ENCODE measurements around the gene NHS.

Gene NHS

DNA sequence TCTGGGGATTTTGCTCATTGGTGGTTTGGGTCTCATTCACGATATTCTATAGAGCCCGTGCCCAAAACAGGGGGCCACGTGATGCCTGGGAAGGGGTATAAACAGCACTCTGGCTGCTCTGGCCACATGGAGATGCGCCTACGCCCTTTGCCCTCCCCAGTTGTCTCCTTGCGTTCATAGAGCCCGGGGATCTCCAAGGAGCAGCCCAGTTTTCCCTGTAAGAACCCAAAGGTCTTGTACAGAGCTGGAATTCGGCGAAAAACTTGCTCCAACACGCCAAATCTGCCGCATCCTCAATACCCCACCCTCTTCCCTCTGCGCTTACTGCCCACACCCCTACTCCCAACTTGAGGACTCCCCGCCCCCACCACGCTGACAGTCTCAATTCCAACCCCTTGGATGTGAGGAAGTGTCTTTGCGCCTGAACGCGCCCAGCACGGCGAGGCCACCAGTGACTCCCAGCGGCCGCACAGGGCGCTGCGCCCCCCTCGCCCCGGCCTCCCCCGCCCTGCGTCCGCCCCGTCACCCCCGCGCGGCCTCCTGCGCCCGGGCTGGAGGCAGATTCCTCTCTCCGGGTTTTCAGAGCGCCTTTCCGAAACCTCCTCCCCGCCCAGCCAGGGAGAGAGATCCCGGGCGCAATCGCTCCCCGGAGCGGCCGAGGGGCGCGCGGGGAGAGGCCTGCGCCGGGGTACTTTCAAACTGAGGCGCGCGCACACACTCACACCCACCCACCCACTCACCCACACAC, at the start of gene NHS:
TSS of gene NHS (plus strand) at position 582 of the 748 bp plus-strand sequence. CDS start 558 bp downstream, outside the sequence.
- no peak for DNase-seq (ENCODE audit: low read depth)

DNA sequence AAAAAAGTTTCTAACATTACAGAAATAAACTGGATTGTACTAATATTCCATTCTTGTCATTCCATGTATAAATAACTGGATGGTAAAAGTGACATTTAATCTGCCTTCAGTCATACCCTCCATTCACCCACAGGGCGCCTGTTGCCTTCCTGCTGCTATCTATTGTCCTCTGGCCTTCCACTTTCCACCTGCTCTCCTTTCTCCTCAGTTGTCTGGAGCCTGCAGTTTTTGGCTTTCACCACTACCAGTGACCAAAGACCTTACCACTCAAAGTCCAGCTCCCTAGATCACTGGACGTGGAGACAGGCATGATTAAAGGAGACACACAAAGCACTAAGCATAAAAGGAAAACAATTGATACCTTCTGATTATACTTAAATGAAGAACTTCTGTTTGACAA, 46.2 kb upstream of the NHS start:
- DNase-seq (ENCODE audit: low read depth), result no peak

DNA sequence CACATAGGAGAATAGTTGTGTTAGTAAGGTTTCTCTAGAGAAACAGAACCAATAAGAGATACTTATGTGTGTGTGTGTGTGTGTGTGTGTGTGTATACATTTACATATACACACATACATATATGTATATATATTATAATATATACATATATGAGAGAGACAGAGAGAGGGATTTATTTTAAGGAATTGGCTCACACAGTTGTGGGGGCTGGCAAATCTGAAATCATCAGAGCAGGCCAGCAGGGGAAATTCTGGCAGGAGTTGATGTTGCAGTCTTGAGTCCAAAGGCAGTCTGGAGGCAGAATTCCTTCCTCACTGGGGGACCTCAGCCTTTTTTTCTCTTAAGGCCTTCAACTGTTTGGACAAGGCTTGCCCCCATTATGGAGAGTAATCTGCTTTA, 38.6 kb upstream of the NHS start:
- no peak for DNase-seq (ENCODE audit: low read depth)

DNA sequence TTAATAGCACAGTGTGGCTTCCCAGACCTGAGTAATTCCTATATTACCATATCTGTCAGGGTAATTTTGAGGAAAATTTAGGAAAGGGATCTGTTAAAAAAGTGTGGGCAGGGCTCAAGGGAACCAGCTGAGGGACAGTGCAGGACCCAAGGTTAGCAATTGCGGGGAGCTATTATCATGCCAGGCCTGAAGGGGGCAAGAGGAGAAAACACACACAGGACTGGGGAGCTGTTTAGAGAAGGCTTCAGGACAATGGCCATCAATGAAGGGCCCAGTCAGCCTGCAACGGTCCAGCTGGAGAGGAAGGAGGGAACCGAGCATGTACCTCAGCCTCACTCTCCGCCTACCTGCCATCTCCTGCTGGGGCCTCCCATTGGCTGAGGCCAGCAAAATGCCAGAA, 19.0 kb upstream of the NHS start:
- no peak for DNase-seq (ENCODE audit: low read depth)

DNA sequence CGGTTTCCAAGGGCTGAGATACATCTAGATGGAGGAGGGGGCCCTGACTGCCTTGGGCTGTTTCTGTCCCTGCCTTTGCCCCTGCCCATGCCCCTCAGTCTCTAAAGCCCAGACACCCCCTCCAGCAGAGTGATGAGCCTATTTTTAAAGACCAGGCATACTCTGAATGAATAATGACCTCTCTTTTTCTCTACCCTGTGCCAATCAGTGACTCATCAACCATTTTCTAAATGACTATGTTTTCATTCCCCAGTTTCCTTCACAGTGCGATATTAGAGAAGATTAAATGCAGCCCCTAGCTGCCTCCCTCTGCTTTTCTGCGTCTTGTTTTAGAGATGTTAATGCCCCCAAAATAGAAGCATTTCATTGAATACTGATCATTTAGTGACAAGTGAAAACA, 15.5 kb upstream of the NHS start:
- no peak for DNase-seq (ENCODE audit: low read depth)

DNA sequence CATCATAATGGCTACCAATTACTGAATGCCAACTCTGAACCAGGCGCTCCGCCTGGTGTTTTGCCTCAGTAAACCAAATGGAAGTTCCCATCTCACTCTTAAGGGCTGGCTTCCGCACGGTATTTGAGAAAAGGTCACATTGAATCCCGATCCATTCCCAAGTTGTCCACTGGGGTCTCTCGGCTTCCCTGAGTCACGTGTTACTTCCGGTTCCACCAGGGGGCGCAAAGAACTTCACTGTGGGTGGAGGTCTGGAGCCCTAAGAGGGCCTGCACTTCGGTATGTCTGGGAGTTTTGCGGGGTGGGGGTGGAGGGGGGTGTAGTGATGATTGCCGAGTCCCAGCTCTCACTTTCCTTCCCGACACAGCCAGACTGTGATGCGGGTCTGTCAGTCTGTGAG, 13.4 kb upstream of the NHS start:
- no peak for DNase-seq (ENCODE audit: low read depth)

DNA sequence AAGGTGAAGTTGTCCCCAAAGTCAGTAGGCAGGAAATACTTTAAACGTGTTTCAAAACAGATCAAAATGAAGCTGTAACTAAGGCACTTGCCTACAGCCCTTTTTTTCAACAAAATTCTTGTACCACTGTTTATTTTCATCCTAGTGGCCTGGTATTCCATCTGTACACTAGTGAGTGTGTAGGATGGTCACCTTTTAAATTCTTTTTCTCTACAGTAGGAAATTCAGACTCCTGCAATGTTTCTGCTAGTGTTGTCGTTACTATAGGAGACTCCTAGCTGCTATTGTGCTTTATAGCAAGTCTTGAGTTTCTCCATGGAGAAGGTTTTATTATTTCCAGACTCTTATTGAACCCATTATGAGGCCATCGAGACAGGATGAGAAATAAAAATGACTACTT, 7.0 kb upstream of the NHS start:
- no peak for DNase-seq (ENCODE audit: low read depth)

DNA sequence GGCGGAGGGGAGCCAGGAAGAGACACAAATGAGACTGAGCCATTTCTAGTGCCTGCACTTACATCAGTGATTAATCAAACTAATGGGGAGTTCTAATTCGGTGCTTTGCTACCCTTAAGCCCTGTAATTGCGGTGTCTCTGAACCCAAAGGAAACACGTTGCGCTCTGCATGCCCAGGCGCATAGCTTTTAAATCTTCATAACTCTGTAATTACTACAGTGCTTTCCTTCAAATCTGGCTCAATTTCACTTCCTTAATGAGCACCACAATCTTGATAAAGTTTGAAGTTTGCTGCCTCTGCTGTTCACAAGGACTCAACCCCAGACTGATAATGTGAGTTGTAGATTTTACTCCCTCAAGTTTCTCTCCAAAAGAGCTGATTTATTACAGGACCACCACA, 5.7 kb upstream of the NHS start:
- no peak for DNase-seq (ENCODE audit: low read depth)

DNA sequence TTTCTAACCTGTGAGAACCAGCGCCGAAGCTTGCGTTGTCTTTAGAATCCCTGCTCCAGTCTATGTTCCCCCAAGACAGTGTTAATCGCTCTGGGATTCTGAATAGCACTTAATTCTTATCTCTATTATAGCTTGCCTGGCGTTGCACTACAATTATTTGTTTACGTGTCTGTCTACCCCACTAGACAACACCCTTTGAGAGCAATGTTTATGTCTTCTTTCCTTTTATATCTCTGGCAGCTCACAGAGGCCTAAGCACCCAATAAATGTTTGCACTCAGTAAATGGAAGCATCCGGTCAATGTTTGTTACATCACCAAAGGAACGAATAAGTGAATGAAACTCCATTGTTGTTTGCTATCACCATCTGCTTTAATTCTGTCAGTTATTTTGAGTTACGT, 4.8 kb upstream of the NHS start:
- no peak for DNase-seq (ENCODE audit: low read depth)

DNA sequence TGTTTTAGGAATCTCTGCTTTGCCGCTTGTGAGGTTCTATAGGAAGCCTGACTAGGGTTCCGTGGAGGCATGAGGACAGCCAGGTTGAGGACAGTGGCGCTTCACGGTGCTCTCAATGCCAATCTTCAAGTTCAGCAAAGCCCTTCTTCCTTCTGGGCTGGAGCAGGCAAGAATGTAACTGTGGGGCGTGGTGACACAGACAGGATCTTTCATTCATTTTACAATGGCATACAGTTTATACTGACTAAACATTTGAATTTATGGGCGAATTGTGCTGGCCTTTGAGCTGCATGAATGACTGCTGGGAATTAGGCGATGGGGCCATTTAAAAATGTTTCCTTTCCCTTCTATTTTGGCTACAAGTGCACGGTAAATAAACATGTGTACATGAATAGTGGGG, 2.9 kb upstream of the NHS start:
- DNase-seq (ENCODE audit: low read depth), result no peak

DNA sequence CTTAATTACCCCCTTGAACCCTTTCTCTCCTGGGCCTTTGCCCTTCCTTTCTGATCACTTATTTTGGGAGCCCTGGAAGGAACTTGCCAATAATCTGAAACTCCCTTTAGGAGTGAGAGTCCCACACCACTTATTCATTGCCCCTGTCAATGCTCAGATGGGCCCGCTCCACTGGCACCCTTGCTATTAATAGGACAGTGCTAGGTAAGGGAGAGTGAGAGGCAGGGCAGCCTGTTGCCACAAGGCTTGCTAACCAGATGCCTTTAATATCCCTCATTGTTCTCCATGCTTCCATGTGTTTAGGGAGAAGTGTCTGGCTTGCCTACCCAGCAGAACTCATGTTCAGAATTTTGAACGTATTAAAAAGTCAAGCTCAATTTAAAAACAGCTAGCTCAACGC, 1.7 kb upstream of the NHS start:
- no peak for DNase-seq (ENCODE audit: low read depth)

DNA sequence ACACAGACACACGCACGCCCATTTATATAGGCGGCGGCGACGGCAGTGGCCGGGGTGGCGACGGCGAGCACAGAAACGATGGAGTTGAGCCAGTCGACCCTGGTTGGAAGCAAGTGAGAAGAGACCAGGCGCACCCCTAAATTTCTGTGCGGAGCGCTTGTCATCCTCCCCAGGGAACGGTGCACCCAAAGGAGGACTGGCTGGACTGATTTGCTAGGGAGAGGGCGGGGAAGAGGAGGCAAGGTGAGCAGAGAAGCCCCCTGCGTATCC, 302 bp downstream of the NHS start:
- DNase-seq (ENCODE audit: low read depth), result no peak

DNA sequence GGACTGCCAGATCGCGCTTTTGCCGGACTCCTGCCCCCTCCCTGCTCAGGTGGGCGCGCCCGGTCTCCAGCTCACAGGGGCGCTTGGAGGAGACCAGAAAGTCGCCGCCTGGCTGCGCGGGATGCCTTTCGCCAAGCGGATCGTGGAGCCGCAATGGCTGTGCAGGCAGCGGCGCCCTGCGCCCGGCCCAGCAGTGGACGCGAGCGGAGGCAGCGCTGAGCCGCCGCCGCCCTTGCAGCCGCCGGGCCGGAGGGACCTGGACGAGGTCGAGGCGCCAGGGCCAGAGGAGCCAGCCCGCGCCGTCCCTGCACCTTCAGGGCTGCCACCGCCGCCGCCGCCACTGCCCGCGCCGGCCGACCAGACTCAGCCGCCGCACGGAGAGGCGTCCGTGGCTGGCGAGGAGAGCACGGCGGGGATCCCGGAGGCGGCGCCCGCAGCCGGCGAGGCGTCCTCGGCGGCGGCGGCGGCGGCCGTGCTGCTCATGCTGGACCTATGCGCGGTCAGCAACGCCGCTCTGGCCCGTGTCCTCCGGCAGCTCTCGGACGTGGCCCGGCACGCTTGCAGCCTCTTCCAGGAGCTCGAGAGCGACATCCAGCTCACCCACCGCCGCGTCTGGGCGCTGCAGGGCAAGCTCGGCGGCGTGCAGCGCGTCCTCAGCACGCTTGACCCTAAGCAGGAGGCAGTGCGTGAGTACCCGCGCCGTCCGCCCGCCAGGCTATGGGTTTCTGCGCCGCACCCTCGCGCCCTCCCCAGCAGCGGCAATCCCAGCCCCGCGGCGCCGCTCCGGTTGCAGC, 834 bp downstream of the NHS start:
- DNase-seq (ENCODE audit: low read depth), result no peak

DNA sequence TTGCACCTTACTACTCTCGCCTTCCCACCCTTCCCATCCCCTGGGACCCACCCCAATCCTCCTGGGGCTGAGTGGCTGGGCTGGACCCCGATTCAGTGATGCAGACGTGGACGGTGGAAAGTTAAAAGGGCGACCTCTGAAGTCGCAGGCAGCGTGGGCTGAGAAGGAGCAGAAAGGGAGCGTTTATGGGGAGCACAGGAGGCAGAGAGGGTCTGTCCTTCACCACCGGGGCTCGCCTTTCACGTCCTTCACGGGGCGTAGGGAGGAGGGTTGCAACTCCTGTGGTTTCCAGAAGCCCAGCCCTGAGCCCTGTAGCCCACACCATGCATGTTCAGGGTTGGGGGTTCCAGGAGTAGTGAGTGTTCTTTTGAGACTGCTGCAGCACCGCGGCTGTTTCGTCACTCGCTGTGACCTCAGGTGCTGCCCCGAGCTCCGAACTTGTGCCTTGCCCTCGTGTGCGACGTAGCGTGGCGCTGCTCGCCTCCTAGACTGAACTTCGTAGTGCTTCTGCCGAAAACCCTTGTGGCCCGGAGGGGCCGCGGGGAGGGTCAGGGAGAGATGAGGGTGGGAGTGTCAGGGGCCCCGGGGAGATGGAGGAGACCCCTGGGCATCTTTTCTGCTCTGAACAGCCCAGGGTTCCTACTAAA, 1.6 kb downstream of the NHS start:
- no peak for DNase-seq (ENCODE audit: low read depth)

DNA sequence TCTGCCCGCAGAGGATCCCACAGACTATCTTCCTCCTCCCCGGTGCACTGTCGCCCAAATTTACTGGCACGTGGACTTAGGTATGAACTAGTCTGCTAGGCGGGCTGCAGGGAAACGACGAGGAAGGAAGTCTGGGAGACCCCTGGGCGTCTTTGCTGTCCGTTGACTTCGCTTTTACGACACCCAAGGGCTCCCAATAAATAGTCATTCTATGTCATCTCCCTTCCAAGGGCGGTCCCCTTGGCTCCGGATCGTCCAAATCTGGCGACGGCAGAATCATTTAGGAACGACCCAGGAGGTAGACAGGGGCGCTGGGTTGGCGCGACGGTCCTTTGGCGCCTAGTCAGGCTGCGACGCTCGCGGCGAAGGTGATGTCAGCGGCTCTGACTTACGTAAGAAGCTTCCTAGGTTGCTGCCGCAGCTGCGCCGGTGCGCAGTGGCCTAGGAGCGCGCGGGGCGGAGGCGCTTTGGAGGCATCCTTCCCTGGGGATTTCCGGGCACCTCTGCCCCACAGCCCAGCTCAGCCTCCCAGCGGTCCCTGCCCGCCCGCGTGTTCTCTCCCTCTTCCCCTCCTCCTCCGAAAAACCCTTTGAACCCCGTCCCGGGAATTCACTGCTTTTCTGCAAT, 2.2 kb downstream of the NHS start:
- no peak for DNase-seq (ENCODE audit: low read depth)

DNA sequence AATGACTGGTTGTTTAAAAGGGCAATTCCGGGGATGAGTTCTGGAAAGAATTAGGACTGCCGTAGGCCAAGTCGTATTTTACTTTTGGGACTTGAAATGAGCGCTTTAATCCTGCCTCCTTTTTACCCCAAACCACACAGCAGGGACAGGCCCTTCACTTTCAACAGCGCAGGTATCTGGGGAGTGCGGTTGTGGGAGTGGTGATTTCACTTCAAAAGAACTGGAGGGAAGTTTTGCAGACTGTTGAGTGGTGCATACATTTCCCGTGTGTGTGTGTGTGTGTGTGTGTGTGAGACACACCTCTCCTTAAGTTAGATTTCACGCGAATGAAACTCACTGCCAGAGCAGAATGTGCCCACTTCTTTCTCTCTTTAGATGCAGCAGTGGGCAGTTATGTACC, 2.8 kb downstream of the NHS start:
- no peak for DNase-seq (ENCODE audit: low read depth)

DNA sequence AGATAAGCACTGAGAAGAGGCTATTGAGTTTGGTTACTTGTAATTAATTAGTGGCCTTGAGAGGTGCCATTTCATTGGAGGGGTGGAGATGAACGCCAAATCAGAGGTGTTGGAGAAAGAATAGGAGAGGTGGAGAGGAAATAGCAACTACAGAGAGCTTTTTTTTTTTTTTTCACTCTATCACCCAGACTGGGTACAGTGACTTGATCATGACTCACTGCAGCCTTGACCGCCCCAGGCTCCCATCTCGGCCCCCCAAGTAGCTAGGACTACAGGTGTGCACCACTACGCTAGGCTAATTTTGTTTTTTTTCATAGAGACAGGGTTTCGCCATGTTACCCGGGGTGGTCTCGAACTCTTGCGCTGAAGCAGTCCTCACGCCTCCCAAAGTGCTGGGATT, 5.2 kb downstream of the NHS start:
- DNase-seq (ENCODE audit: low read depth), result no peak

DNA sequence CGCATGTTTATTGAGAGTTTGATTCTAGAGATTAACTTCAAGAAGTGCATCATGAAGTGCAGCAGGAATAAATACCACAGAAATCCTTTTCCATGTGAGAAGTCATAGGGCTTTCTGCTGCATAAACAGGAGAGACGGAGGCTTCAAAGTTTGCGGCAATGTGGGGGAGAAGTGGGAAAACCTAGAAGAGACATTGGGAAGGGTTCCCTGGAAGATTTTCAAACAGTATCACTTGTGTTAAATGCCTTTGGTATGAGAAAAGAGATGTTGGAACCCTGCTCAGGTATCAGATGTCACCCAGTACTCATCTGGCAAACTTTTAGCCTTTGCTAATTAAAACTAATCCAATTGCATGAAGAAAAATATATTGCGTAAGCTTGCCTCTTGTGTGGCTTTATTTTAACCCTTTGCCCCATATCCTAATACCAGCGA, 15.4 kb downstream of the NHS start:
- DNase-seq (ENCODE audit: low read depth), result no peak

DNA sequence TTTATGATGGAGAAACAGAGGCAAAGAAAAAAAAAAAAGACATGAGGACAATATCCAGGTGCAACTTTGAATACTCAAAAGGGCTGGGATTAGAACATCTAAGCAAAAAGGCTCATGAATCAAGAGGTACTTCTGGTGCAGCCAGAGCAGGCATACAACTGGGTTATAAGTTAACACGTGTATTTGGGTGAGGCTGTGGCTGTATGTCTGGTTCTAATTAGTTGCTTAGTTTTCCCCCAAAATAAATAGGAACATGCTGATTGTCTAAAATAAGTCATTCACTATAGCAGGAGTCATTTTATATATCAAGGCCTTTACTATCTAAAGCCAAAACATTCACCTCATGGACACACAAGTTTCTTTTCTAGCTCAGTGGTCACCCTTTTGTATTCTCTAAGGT, 20.2 kb downstream of the NHS start:
- DNase-seq (ENCODE audit: low read depth), result no peak

DNA sequence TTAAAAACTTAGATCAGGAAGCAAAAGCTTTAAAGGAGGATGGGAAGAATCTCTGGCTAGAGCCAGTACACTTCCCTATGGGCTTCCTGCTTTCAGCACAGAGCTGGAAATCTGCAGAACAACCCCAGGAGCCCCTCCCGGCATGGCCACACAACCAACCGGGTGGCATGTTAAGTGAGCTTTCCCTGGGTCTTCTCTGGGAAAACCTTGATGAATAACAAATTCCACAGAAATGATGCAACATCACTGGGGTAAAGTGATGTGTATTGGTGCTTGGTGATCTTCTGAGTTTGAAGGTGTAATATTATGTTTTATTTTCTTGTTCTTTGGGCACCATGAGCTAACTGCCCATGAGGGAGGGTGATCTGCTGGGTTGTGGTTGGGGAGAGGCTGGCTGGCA, 22.1 kb downstream of the NHS start:
- DNase-seq (ENCODE audit: low read depth), result no peak

DNA sequence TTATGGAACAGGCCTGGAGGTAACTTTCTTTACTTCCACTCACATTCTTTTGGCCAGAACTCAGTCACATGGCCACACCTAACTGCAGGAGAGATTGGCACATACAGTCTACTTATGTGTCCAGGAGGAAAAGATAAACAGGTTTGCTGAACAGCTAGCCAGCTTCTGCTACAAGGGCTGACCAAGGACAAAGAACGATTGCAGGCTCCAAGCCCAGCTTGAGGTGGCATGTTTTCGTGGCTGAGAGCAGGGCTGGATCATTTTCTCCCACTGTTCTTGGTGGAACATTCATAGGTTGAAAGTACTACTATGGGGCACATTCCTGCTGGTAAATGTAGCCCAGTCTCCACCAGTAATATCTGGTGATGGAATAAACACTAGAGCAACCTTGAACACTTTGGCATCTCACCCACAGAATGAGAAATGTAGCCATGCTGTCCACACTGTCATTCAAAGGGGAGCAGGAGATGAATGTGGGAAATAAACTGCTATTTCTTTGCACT, 28.2 kb downstream of the NHS start:
- no peak for DNase-seq (ENCODE audit: low read depth)

DNA sequence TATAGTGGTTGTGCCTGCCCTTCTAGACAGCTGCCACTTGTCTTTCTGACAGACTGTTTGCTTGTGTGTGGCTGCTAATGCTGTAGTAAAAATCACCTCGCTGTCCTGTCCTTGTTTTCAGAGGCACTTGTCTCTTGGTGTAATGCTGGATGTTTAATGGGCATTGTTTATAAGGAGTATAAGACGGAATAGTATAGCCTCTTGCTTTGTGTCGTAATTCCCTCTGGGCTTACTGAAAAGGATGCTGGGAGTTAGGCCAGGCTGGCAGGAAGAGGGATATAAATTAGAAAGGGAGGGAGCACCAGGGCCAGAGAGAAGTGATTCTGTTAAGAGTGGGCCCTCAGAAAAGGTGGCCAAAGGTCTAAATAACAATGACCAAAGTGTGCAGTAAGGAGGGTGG, 29.0 kb downstream of the NHS start:
- no peak for DNase-seq (ENCODE audit: low read depth)
